Stomach (tissue), 4 donors: ENCODE results near the gene FAM193B.

Experiments used
- CTCF ChIP-seq, 7 experiments: fragments of 450-650 bp in 4 of 7; fragments of 200-600 bp in 3 of 7; sonication (generic) in 3 of 7; IDR thresholded peaks; one replicate each; pipeline ENCODE4 v1.5.1; 2016 to 2019; ENCODE audit warnings: antibody characterized with exemption in 7 of 7, control low read depth in 2 of 7, mild to moderate bottlenecking in 1 of 7
- POLR2A ChIP-seq, 4 donors: fragments of 450-650 bp; IDR thresholded peaks; one replicate each; pipeline ENCODE4 v1.6.1; 2016; ENCODE audit warnings: antibody characterized with exemption in 4 of 4, control low read depth in 2 of 4, mild to moderate bottlenecking in 1 of 4, moderate library complexity in 1 of 4
- POLR2AphosphoS5 ChIP-seq, 3 donors: sonication (generic); formaldehyde crosslinking; IDR thresholded peaks; one replicate each; pipeline ENCODE4 v1.6.1; 2016; ENCODE audit warnings: antibody characterized with exemption in 3 of 3

- TF ChIP-seq POLR2AphosphoS5 (IDR thresholded peaks at IDR 0.05) (no peak), CTCF (IDR thresholded peaks at IDR 0.05) (no peak), POLR2A (IDR thresholded peaks at IDR 0.05) (no peak)
Measured at GRCh38 chr5:177483994-177484901, 70.1 kb downstream of the FAM193B start.
